ENCODE data around the gene TNNI3K.
A peak's percentile ranks its signal among the peaks of the same experiment; 100 is the strongest.

Gene TNNI3K

GRCh38 chr1:74392186-74392585 is 157.0 kb downstream of the TNNI3K start:
- DNase-seq (ENCODE audit: low spot score), result no peak

GRCh38 chr1:74392840-74393239 is 157.7 kb downstream of the TNNI3K start:
- no peak for DNase-seq (ENCODE audit: low spot score)

- no peak for DNase-seq (ENCODE audit: low spot score)
These were observed 160.4 kb downstream of the TNNI3K start for GRCh38 chr1:74395571-74395970.

- no peak for DNase-seq (ENCODE audit: low spot score)
These were observed 161.3 kb downstream of the TNNI3K start for GRCh38 chr1:74396462-74396861.

- DNase-seq (ENCODE audit: low spot score), result no peak
These were observed 161.7 kb downstream of the TNNI3K start for GRCh38 chr1:74396933-74397332.

GRCh38 chr1:74399249-74399648 is 164.1 kb downstream of the TNNI3K start:
- DNase-seq (ENCODE audit: low spot score), result no peak

GRCh38 chr1:74402873-74403272 is 167.7 kb downstream of the TNNI3K start:
- no peak for DNase-seq (ENCODE audit: low spot score)

GRCh38 chr1:74403606-74404005 is 168.4 kb downstream of the TNNI3K start:
- no peak for DNase-seq (ENCODE audit: low spot score)

- no peak for DNase-seq (ENCODE audit: low spot score)
These were observed 171.6 kb downstream of the TNNI3K start for GRCh38 chr1:74406759-74407158.

- no peak for DNase-seq (ENCODE audit: low spot score)
These were observed 172.7 kb downstream of the TNNI3K start for GRCh38 chr1:74407902-74408301.

GRCh38 chr1:74412244-74412643 is 177.1 kb downstream of the TNNI3K start:
- no peak for DNase-seq (ENCODE audit: low spot score)

GRCh38 chr1:74415935-74416334 is 180.7 kb downstream of the TNNI3K start:
- no peak for DNase-seq (ENCODE audit: low spot score)

GRCh38 chr1:74419611-74420010 is 184.4 kb downstream of the TNNI3K start:
- DNase-seq (ENCODE audit: low spot score), result no peak

GRCh38 chr1:74420467-74420866 is 185.3 kb downstream of the TNNI3K start:
- DNase-seq (ENCODE audit: low spot score), result no peak

- DNase-seq (ENCODE audit: low spot score), result no peak
These were observed 187.5 kb downstream of the TNNI3K start for GRCh38 chr1:74422421-74423292.

- no peak for DNase-seq (ENCODE audit: low spot score)
These were observed 188.3 kb downstream of the TNNI3K start for GRCh38 chr1:74423471-74423870.

GRCh38 chr1:74425676-74426075 is 190.5 kb downstream of the TNNI3K start:
- DNase-seq (ENCODE audit: low spot score), result no peak

- DNase-seq (ENCODE audit: low spot score), result peak; percentile 4
These were observed 191.2 kb downstream of the TNNI3K start for GRCh38 chr1:74426208-74426937.

- no peak for DNase-seq (ENCODE audit: low spot score)
These were observed 192.5 kb downstream of the TNNI3K start for GRCh38 chr1:74427681-74428080.

GRCh38 chr1:74429580-74429979 is 194.4 kb downstream of the TNNI3K start:
- DNase-seq (ENCODE audit: low spot score), result no peak

- DNase-seq (ENCODE audit: low spot score), result no peak
These were observed 195.3 kb downstream of the TNNI3K start for GRCh38 chr1:74430342-74430934.

GRCh38 chr1:74431531-74431930 is 196.3 kb downstream of the TNNI3K start:
- no peak for DNase-seq (ENCODE audit: low spot score)

GRCh38 chr1:74432325-74432724 is 197.1 kb downstream of the TNNI3K start:
- no peak for DNase-seq (ENCODE audit: low spot score)
